A549 (cell line): ENCODE measurements around the gene MIS18A. TPM values are rescaled to one million over a fixed set of nuclear protein-coding genes. Genes with fewer than 3 reads are reported as not detected.

Experiments used
- ATAC-seq, 2 experiments: fragments of 200-7000 bp in 1 of 2; fragments of >200 bp in 1 of 2; cut with Nextera tagmentation in 1 of 2; cut with Tn5 transposase in 1 of 2; 3 replicates each; pipeline versions ENCODE4 v1.8.0 to v1.9.1; 2018 to 2020; ENCODE audit warnings: mild to moderate bottlenecking in 1 of 2, moderate library complexity in 1 of 2
- CTCF ChIA-PET: fragments of 300-600 bp; sonication (Branson Sonifier 250); formaldehyde crosslinking; extraction: SDS; loops from one replicate; lab custom pipeline; 2021; ENCODE audit warnings: antibody characterized with exemption, inconsistent platforms; lab: Yijun Ruan, JAX
- POLR2A ChIA-PET: fragments of 350-600 bp; formaldehyde crosslinking; extraction: SDS; loops from one replicate; lab custom pipeline; 2021; ENCODE audit warnings: antibody characterized with exemption, inconsistent platforms; lab: Yijun Ruan, JAX
- DNase-seq, 2 experiments: peaks; one replicate each; pipeline versions ENCODE4 v3.0.0 to v3.0.0-alpha.2; 2011 to 2016; ENCODE audit warnings: low read depth in 1 of 2, low spot score in 1 of 2
- FAIRE-seq: peaks from 2 replicates; lab custom pipeline; 2011; peaks lifted over from hg19 to GRCh38; lab: Jason Lieb, UNC
- H3K27ac ChIP-seq, 2 experiments: fragments of >200 bp; sonication (Bioruptor Twin); formaldehyde crosslinking; 3 replicates each; pipeline ENCODE4 v1.5.1; 2016 to 2017
- H3K4me1 ChIP-seq: fragments of >200 bp; sonication (Bioruptor Twin); formaldehyde crosslinking; 3 replicates; pipeline ENCODE4 v1.6.1; 2016
- H3K4me2 ChIP-seq: fragments of >200 bp; sonication (Bioruptor Twin); formaldehyde crosslinking; 3 replicates; pipeline ENCODE4 v1.6.1; 2016
- H3K4me3 ChIP-seq: fragments of >200 bp; sonication (Bioruptor Twin); formaldehyde crosslinking; 3 replicates; pipeline ENCODE4 v1.5.1; 2016
- H3K9me3 ChIP-seq: fragments of >200 bp; sonication (Bioruptor Twin); formaldehyde crosslinking; 3 replicates; pipeline ENCODE4 v1.6.1; 2016
- CBX2 ChIP-seq: fragments of 200-600 bp; sonication (generic); IDR thresholded peaks from 2 replicates; pipeline ENCODE4 v1.6.1; 2016; ENCODE audit warnings: low read depth, mild to moderate bottlenecking, borderline replicate concordance
- CBX8 ChIP-seq: fragments of 200-600 bp; sonication (generic); IDR thresholded peaks from 2 replicates; pipeline ENCODE4 v1.6.1; 2016
- CEBPB ChIP-seq, 2 experiments: fragments of >200 bp in 1 of 2; sonication (Bioruptor Twin) in 1 of 2; formaldehyde crosslinking in 1 of 2; IDR thresholded peaks; 2 replicates each; pipeline ENCODE4 v1.6.1; 2012 to 2016
- CHD2 ChIP-seq: fragments of 150-350 bp; IDR thresholded peaks from 2 replicates; pipeline ENCODE4 v1.6.1; 2014; ENCODE audit warnings: low read length; ENCODE audit not compliant: partially characterized antibody
- FOSB ChIP-seq: fragments of 250-450 bp; sonication (Bioruptor Pico); IDR thresholded peaks from 2 replicates; pipeline ENCODE4 v1.5.0; 2020; ENCODE audit warnings: mild to moderate bottlenecking, moderate library complexity
- GATA3 ChIP-seq: IDR thresholded peaks from 2 replicates; pipeline ENCODE4 v1.6.1; 2012; ENCODE audit warnings: borderline replicate concordance
- HEYL ChIP-seq: fragments of 250-450 bp; sonication (Bioruptor Pico); IDR thresholded peaks from 2 replicates; pipeline ENCODE4 v1.8.0; 2021; ENCODE audit warnings: mild to moderate bottlenecking, moderate library complexity
- HOXB13 ChIP-seq: fragments of 250-450 bp; sonication (Bioruptor Pico); IDR thresholded peaks from 2 replicates; pipeline ENCODE4 v1.5.0; 2020; ENCODE audit warnings: low read depth, mild to moderate bottlenecking, moderate library complexity
- HOXB5 ChIP-seq: fragments of 250-450 bp; sonication (Bioruptor Pico); IDR thresholded peaks from 2 replicates; pipeline ENCODE4 v1.5.0; 2020; ENCODE audit warnings: mild to moderate bottlenecking, moderate library complexity
- JUN ChIP-seq, 2 experiments: fragments of >200 bp; sonication (Bioruptor Twin); formaldehyde crosslinking; IDR thresholded peaks; 2 replicates in 1 of 2; 3 replicates in 1 of 2; pipeline ENCODE4 v1.6.1; 2016 to 2017
- KDM1A ChIP-seq: fragments of 200-600 bp; sonication (generic); IDR thresholded peaks from 2 replicates; pipeline ENCODE4 v1.6.1; 2016; ENCODE audit warnings: low read depth, mild to moderate bottlenecking
- KDM5A ChIP-seq: fragments of 200-600 bp; sonication (generic); IDR thresholded peaks from 2 replicates; pipeline ENCODE4 v1.6.1; 2016; ENCODE audit warnings: antibody characterized with exemption, mild to moderate bottlenecking
- NFE2L2 ChIP-seq: fragments of 150-350 bp; conservative IDR thresholded peaks from 2 replicates; pipeline ENCODE4 v1.6.1; 2014; ENCODE audit warnings: low read length
- NPAS2 ChIP-seq: fragments of 250-450 bp; sonication (Bioruptor Pico); IDR thresholded peaks from 2 replicates; pipeline ENCODE4 v1.8.0; 2022; ENCODE audit warnings: mild to moderate bottlenecking, moderate library complexity, borderline replicate concordance
- NR3C1 ChIP-seq: fragments of >200 bp; sonication (Bioruptor Twin); formaldehyde crosslinking; IDR thresholded peaks from 3 replicates; pipeline ENCODE4 v1.6.1; 2017
- POLR2A ChIP-seq: IDR thresholded peaks from 2 replicates; pipeline ENCODE4 v1.6.1; 2012; ENCODE audit warnings: mild to moderate bottlenecking, low read length
- RNF2 ChIP-seq: fragments of 200-600 bp; sonication (generic); IDR thresholded peaks from 2 replicates; pipeline ENCODE4 v1.6.1; 2016; ENCODE audit warnings: low read depth, mild to moderate bottlenecking, antibody characterized with exemption, moderate library complexity, borderline replicate concordance
- SMC3 ChIP-seq: fragments of >200 bp; sonication (Bioruptor Twin); formaldehyde crosslinking; IDR thresholded peaks from 3 replicates; pipeline ENCODE4 v1.6.1; 2018; ENCODE audit warnings: inconsistent platforms
- TFCP2L1 ChIP-seq: fragments of 250-450 bp; sonication (Bioruptor Pico); IDR thresholded peaks from 2 replicates; pipeline ENCODE4 v1.5.0; 2021; ENCODE audit warnings: mild to moderate bottlenecking
- TP53 ChIP-seq: fragments of 250-450 bp; sonication (Bioruptor Pico); IDR thresholded peaks from 2 replicates; pipeline ENCODE4 v1.5.0; 2021; ENCODE audit warnings: mild to moderate bottlenecking, moderate library complexity
- ZC3H11A ChIP-seq: fragments of 450-650 bp; IDR thresholded peaks from 2 replicates; pipeline ENCODE4 v1.6.1; 2014; ENCODE audit warnings: antibody characterized with exemption, mild to moderate bottlenecking
- ZFP36 ChIP-seq: fragments of 450-650 bp; IDR thresholded peaks from 2 replicates; pipeline ENCODE4 v1.6.1; 2014; ENCODE audit warnings: borderline replicate concordance; ENCODE audit not compliant: partially characterized antibody
- ZSCAN20 ChIP-seq: fragments of 250-450 bp; sonication (Bioruptor Pico); IDR thresholded peaks from 2 replicates; pipeline ENCODE4 v1.8.0; 2022; ENCODE audit warnings: mild to moderate bottlenecking, moderate library complexity
- WGBS: methylation state at CpG from one replicate; pipeline ENCODE4 v1.1.6; 2017; ENCODE audit errors: missing lambda C conversion rate; 5-methylcytosine and 5-hydroxymethylcytosine counted together
- polyA plus RNA-seq, 4 experiments: library from polyadenylated mRNA; depleted of rRNA in 3 of 4; stranded (reverse); fragments of >200 nt; fragmentation: RNase III in 1 of 4; extraction: RNeasy Plus Mini Kit Qiagen cat#74134 plus additional on column Dnase treatment in 1 of 4; gene quantifications; 2 replicates in 3 of 4; 3 replicates in 1 of 4; pipeline ENCODE4 v1.2.3, GENCODE V29; 2011 to 2017
- TF ChIP-seq, protein P1 (sequence below): fragments of 250-450 bp; sonication (Bioruptor Pico); IDR thresholded peaks from 2 replicates; pipeline ENCODE4 v1.5.0; 2020; ENCODE audit warnings: low read depth, mild to moderate bottlenecking, moderate library complexity
- TF ChIP-seq, protein P2 (sequence below): fragments of 150-350 bp; IDR thresholded peaks from 2 replicates; pipeline ENCODE4 v1.6.1; 2014; ENCODE audit warnings: low read depth, mild to moderate bottlenecking, low read length
- TF ChIP-seq, protein P3 (sequence below): fragments of >200 bp; sonication (Bioruptor Twin); formaldehyde crosslinking; IDR thresholded peaks from 2 replicates; pipeline ENCODE4 v1.6.1; 2016
- TF ChIP-seq, protein P4 (sequence below): fragments of 450-650 bp; IDR thresholded peaks from 2 replicates; pipeline ENCODE4 v1.6.1; 2014; ENCODE audit warnings: antibody characterized with exemption
- TF ChIP-seq, protein P5 (sequence below): IDR thresholded peaks from 2 replicates; pipeline ENCODE4 v1.6.1; 2012
- TF ChIP-seq, protein P6 (sequence below): IDR thresholded peaks from 2 replicates; pipeline ENCODE4 v1.6.1; 2012

Gene MIS18A
- polyA plus RNA-seq, 2 of the 4 experiments (the other 2 are of a cell fraction) = 18.4 to 18.8 TPM

DNA sequence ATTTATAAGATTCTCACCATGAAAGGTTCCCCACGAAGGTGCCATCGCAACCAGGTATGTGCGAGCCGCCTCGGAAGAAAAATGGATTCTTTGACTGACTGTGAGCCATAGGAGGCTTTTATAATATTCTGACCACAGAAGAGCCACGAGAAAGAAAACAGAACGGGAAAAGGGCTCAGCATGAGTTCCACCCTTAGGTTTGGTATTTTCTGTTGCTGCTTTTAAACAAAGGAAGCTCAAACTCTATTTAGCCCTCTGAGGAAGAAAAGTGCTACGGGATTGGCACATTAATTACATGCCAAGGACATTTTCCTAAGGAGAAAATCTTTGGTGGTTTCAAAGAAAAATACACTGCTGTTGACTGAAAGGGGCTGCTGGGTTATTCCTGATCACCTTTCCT lies 39.3 kb downstream of the MIS18A start:
- Histone ChIP-seq H3K27ac (no peak overlapping the region), H3K4me1 (no peaks in the 10 kb centered on the region)
- 43% methylated on average over 8 of the region's 8 CpGs for WGBS
- no peak for TF ChIP-seq HEYL (CRISPR knock-in tag)
- TF ChIP-seq NR3C1 = no peak
- TF ChIP-seq, protein P1, sequence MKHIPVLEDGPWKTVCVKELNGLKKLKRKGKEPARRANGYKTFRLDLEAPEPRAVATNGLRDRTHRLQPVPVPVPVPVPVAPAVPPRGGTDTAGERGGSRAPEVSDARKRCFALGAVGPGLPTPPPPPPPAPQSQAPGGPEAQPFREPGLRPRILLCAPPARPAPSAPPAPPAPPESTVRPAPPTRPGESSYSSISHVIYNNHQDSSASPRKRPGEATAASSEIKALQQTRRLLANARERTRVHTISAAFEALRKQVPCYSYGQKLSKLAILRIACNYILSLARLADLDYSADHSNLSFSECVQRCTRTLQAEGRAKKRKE (CRISPR knock-in tag) = no peak
- no peak for TF ChIP-seq HOXB5 (CRISPR knock-in tag)
- TF ChIP-seq ZSCAN20 (CRISPR knock-in tag) = no peak
- no peak for TF ChIP-seq CHD2
- TF ChIP-seq NPAS2 (CRISPR knock-in tag) = no peak
- TF ChIP-seq ZFP36 = no peak
- no peak for TF ChIP-seq POLR2A
- no peak for TF ChIP-seq CBX2
- TF ChIP-seq GATA3 = no peak
- TF ChIP-seq TFCP2L1 (CRISPR knock-in tag) = no peak
- TF ChIP-seq KDM5A = no peak
- TF ChIP-seq, all 56 proteins: peak for 0
- CTCF ChIA-PET = interaction anchor here (1.2 kb wide), 1 partner anchor 18 kb away, joined by 3 read pairs; no protein-coding TSS in a partner anchor
- POLR2A ChIA-PET = no interaction called here
- Histone ChIP-seq H3K4me2 (no peak overlapping the region), H3K4me3 (no peak overlapping the region), H3K9me3 (peaks cover 5% of the 10 kb centered on the region; the same call in 1 of the 3 replicates)
- ATAC-seq = no peak
- FAIRE-seq = no peak
- DNase-seq = no peak

DNA sequence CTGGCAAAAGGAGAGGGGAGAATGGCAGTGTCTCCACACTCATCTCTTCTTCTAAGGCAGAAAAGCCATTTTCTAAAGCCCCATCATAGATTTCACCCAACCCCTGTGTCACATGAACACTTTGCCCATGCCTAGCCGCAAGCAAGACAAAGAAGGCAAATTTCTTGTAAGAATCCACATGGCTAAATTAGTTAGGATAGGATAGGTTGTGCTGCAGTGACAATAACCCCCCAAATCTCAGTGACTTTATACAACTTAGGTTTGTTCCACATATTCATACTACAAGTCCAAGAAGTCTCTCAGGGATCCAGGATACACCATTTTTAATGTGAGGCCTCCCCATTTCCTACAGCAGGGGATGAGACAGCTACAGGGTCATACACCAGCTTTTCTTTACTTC lies 40.8 kb downstream of the MIS18A start:
- CTCF ChIA-PET = no interaction called here
- WGBS = 20% methylated on average over 1 of the region's 1 CpG
- Histone ChIP-seq H3K4me2 (no peak overlapping the region), H3K9me3 (peaks cover 5% of the 10 kb centered on the region; the same call in 1 of the 3 replicates), H3K4me1 (no peaks in the 10 kb centered on the region), H3K4me3 (no peak overlapping the region), H3K27ac (no peak overlapping the region)
- POLR2A ChIA-PET = no interaction called here
- FAIRE-seq = no peak
- DNase-seq = no peak
- TF ChIP-seq, protein P2, sequence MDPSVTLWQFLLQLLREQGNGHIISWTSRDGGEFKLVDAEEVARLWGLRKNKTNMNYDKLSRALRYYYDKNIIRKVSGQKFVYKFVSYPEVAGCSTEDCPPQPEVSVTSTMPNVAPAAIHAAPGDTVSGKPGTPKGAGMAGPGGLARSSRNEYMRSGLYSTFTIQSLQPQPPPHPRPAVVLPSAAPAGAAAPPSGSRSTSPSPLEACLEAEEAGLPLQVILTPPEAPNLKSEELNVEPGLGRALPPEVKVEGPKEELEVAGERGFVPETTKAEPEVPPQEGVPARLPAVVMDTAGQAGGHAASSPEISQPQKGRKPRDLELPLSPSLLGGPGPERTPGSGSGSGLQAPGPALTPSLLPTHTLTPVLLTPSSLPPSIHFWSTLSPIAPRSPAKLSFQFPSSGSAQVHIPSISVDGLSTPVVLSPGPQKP = no peak
- TF ChIP-seq, protein P3, sequence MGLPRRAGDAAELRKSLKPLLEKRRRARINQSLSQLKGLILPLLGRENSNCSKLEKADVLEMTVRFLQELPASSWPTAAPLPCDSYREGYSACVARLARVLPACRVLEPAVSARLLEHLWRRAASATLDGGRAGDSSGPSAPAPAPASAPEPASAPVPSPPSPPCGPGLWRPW = no peak
- TF ChIP-seq NFE2L2 (no peak), TP53 (CRISPR knock-in tag) (no peak), RNF2 (no peak), CBX8 (no peak), ZSCAN20 (CRISPR knock-in tag) (no peak), HEYL (CRISPR knock-in tag) (no peak), HOXB13 (CRISPR knock-in tag) (no peak)
- TF ChIP-seq, protein P1 (CRISPR knock-in tag) = no peak
- ATAC-seq = no peak

DNA sequence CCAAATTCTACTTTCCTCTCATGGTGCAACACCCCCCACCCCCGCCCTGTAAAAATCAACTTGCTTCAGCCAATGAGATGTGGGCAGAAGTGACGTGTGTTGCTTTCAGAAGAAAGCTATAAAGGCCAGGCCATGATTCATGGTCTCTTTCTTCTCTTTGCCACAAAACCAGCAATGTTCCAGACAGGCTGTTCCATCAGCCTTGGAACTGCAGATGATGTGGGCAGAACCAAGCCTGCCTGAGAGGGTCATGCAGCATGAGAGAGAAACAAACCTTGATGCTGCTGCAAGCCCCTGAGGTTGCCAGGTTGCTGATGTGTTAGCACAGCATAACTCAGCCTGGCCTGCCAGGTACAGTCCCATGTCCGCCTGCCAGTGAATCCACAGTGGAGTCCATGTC lies 41.8 kb downstream of the MIS18A start:
- CTCF ChIA-PET = interaction anchor here (2.4 kb wide), 1 partner anchor 21 kb away, joined by 9 read pairs; no protein-coding TSS in a partner anchor
- WGBS = 0% methylated on average over 1 of the region's 3 CpGs
- ATAC-seq (no peak), FAIRE-seq (no peak), DNase-seq (no peak)
- Histone ChIP-seq H3K9me3 (peaks cover 5% of the 10 kb centered on the region; the same call in 1 of the 3 replicates), H3K4me1 (no peaks in the 10 kb centered on the region), H3K27ac (no peak overlapping the region), H3K4me2 (no peak overlapping the region), H3K4me3 (no peak overlapping the region)
- POLR2A ChIA-PET = interaction anchor here (0.6 kb wide), 1 partner anchor 1175 kb away, joined by 3 read pairs; no protein-coding TSS in a partner anchor
- TF ChIP-seq, protein P4, sequence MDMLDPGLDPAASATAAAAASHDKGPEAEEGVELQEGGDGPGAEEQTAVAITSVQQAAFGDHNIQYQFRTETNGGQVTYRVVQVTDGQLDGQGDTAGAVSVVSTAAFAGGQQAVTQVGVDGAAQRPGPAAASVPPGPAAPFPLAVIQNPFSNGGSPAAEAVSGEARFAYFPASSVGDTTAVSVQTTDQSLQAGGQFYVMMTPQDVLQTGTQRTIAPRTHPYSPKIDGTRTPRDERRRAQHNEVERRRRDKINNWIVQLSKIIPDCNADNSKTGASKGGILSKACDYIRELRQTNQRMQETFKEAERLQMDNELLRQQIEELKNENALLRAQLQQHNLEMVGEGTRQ = no peak
- TF ChIP-seq, protein P2 = no peak
- TF ChIP-seq FOSB (CRISPR knock-in tag) (no peak), KDM5A (no peak), HOXB13 (CRISPR knock-in tag) (no peak), CHD2 (no peak), ZC3H11A (no peak), SMC3 (no peak), JUN (IDR thresholded peaks at IDR 0.05) (no peak), KDM1A (no peak), CEBPB (IDR thresholded peaks at IDR 0.05) (no peak), TFCP2L1 (CRISPR knock-in tag) (no peak)
- TF ChIP-seq, protein P5, sequence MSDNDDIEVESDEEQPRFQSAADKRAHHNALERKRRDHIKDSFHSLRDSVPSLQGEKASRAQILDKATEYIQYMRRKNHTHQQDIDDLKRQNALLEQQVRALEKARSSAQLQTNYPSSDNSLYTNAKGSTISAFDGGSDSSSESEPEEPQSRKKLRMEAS = no peak
- TF ChIP-seq, protein P6, sequence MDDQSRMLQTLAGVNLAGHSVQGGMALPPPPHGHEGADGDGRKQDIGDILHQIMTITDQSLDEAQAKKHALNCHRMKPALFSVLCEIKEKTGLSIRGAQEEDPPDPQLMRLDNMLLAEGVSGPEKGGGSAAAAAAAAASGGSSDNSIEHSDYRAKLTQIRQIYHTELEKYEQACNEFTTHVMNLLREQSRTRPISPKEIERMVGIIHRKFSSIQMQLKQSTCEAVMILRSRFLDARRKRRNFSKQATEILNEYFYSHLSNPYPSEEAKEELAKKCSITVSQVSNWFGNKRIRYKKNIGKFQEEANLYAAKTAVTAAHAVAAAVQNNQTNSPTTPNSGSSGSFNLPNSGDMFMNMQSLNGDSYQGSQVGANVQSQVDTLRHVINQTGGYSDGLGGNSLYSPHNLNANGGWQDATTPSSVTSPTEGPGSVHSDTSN = no peak
